SK-N-SH (cell line): ENCODE measurements around the gene INO80. TPM values are rescaled to one million over a fixed set of nuclear protein-coding genes. Genes with fewer than 3 reads are reported as not detected.

Experiments
- CTCF ChIA-PET: fragments of 300-600, 350-600 bp; formaldehyde crosslinking; extraction: SDS; loops from one replicate; lab custom pipeline; 2021; lab: Yijun Ruan, JAX
- POLR2A ChIA-PET: fragments of 350-600 bp; sonication (Branson Sonifier 250); formaldehyde crosslinking; extraction: SDS; loops from one replicate; lab custom pipeline; 2020; ENCODE audit warnings: antibody characterized with exemption, inconsistent platforms; lab: Yijun Ruan, JAX
- DNase-seq: peaks from one replicate; pipeline ENCODE4 v3.0.0; 2012
- H2AFZ ChIP-seq: fragments of 200-600 bp; sonication (generic); 2 replicates; pipeline ENCODE4 v1.8.1; 2016; ENCODE audit warnings: antibody characterized with exemption, mild to moderate bottlenecking, low read depth
- H3F3A ChIP-seq: fragments of 200-600 bp; sonication (generic); replicated peaks from 2 replicates; pipeline ENCODE3; 2016; ENCODE audit warnings: antibody characterized with exemption, mild to moderate bottlenecking; ENCODE audit not compliant: insufficient read depth
- H3K27ac ChIP-seq, 2 experiments: fragments of 200-500 bp in 1 of 2; fragments of 200-600 bp in 1 of 2; sonication (Bioruptor generic) in 1 of 2; sonication (generic), shearing (Covaris generic) in 1 of 2; 2 replicates each; pipeline versions ENCODE4 v1.5.1 to v1.6.1; 2014 to 2016; ENCODE audit warnings: low read depth in 2 of 2, inconsistent platforms in 1 of 2, low read length in 1 of 2, mild to moderate bottlenecking in 1 of 2, mixed read lengths in 1 of 2
- H3K27me3 ChIP-seq: fragments of 200-600 bp; sonication (generic), shearing (Covaris generic); 2 replicates; pipeline ENCODE4 v1.6.1; 2016; ENCODE audit warnings: mixed run types; ENCODE audit not compliant: insufficient read depth
- H3K36me3 ChIP-seq, 2 experiments: fragments of 200-500 bp in 1 of 2; fragments of 200-600 bp in 1 of 2; sonication (Bioruptor generic) in 1 of 2; sonication (generic) in 1 of 2; replicated peaks in 1 of 2; 2 replicates each; pipeline versions ENCODE3 to v1.5.1; 2014 to 2016; ENCODE audit warnings: low read length in 1 of 2, mild to moderate bottlenecking in 1 of 2; ENCODE audit not compliant: insufficient read depth in 2 of 2, control insufficient read depth in 1 of 2
- H3K4me1 ChIP-seq, 2 experiments: fragments of 200-500 bp in 1 of 2; fragments of 200-600 bp in 1 of 2; sonication (Bioruptor generic) in 1 of 2; sonication (generic), shearing (Covaris generic) in 1 of 2; 2 replicates each; pipeline versions ENCODE4 v1.5.1 to v1.6.1; 2014 to 2016; ENCODE audit warnings: low read depth in 1 of 2, low read length in 1 of 2, mixed run types in 1 of 2; ENCODE audit not compliant: insufficient read depth in 2 of 2, control insufficient read depth in 1 of 2
- H3K4me2 ChIP-seq: fragments of 200-600 bp; sonication (generic), shearing (Covaris generic); 2 replicates; pipeline ENCODE4 v1.6.1; 2017; ENCODE audit warnings: mixed run types
- H3K4me3 ChIP-seq, 2 experiments: fragments of 200-500 bp in 1 of 2; fragments of 200-600 bp in 1 of 2; sonication (Bioruptor generic) in 1 of 2; sonication (generic), shearing (Covaris generic) in 1 of 2; 2 replicates each; pipeline versions ENCODE4 v1.5.1 to v1.8.1; 2014 to 2016; ENCODE audit warnings: low read depth in 2 of 2, inconsistent platforms in 1 of 2, low read length in 1 of 2, mild to moderate bottlenecking in 1 of 2, mixed read lengths in 1 of 2, moderate library complexity in 1 of 2
- H3K79me2 ChIP-seq: fragments of 200-600 bp; sonication (generic); 2 replicates; pipeline ENCODE4 v1.8.1; 2017; ENCODE audit warnings: mild to moderate bottlenecking; ENCODE audit not compliant: insufficient read depth
- H3K9ac ChIP-seq: fragments of 200-600 bp; sonication (generic); 2 replicates; pipeline ENCODE4 v1.6.1; 2017; ENCODE audit warnings: mixed run types
- H3K9me2 ChIP-seq: fragments of 200-600 bp; sonication (generic); 2 replicates; pipeline ENCODE4 v1.6.1; 2017; ENCODE audit warnings: mixed run types
- H3K9me3 ChIP-seq: fragments of 200-600 bp; sonication (generic); 2 replicates; pipeline ENCODE4 v1.6.1; 2017; ENCODE audit warnings: mixed run types, mild to moderate bottlenecking, moderate library complexity
- H4K20me1 ChIP-seq: fragments of 200-600 bp; sonication (generic); 2 replicates; pipeline ENCODE4 v1.6.1; 2017; ENCODE audit warnings: mild to moderate bottlenecking, mixed run types; ENCODE audit not compliant: insufficient read depth
- CHD2 ChIP-seq: fragments of 150-350 bp; IDR thresholded peaks from 2 replicates; pipeline ENCODE4 v1.6.1; 2018; ENCODE audit warnings: low read length; ENCODE audit not compliant: partially characterized antibody
- CTCF ChIP-seq: fragments of 200-600 bp; sonication (generic); IDR thresholded peaks from 2 replicates; pipeline ENCODE4 v1.6.1; 2017; ENCODE audit warnings: antibody characterized with exemption, mild to moderate bottlenecking, moderate library complexity
- EP300 ChIP-seq, 2 experiments: IDR thresholded peaks; 2 replicates each; pipeline versions ENCODE4 v1.4.0 to v1.6.1; 2012; ENCODE audit warnings: borderline replicate concordance in 1 of 2, low read depth in 1 of 2, low read length in 1 of 2
- GABPA ChIP-seq: IDR thresholded peaks from 2 replicates; pipeline ENCODE4 v1.4.0; 2012; ENCODE audit warnings: low read depth, mild to moderate bottlenecking
- IRF3 ChIP-seq: fragments of 150-350 bp; IDR thresholded peaks from 2 replicates; pipeline ENCODE4 v1.6.1; 2016; ENCODE audit warnings: mild to moderate bottlenecking, low read depth, low read length
- MAX ChIP-seq: IDR thresholded peaks from 2 replicates; pipeline ENCODE4 v1.4.0; 2012; ENCODE audit warnings: low read depth
- MEF2A ChIP-seq: IDR thresholded peaks from 2 replicates; pipeline ENCODE4 v1.4.0; 2012; ENCODE audit warnings: low read depth, borderline replicate concordance
- POLR2AphosphoS5 ChIP-seq: IDR thresholded peaks from 2 replicates; pipeline ENCODE4 v1.6.1; 2012; ENCODE audit warnings: low read depth, low read length
- REST ChIP-seq: IDR thresholded peaks from 2 replicates; pipeline ENCODE4 v1.6.1; 2012; ENCODE audit warnings: mild to moderate bottlenecking, low read depth, low read length, moderate library complexity
- RXRA ChIP-seq: IDR thresholded peaks from 2 replicates; pipeline ENCODE4 v1.4.0; 2012; ENCODE audit warnings: low read depth, mild to moderate bottlenecking, borderline replicate concordance
- TCF12 ChIP-seq: IDR thresholded peaks from 2 replicates; pipeline ENCODE4 v1.4.0; 2012
- USF2 ChIP-seq: fragments of 150-350 bp; IDR thresholded peaks from 2 replicates; pipeline ENCODE4 v1.6.1; 2017; ENCODE audit warnings: antibody characterized with exemption, low read length, low read depth, borderline replicate concordance
- YY1 ChIP-seq: IDR thresholded peaks from 2 replicates; pipeline ENCODE4 v1.4.0; 2012; ENCODE audit warnings: low read depth, mild to moderate bottlenecking
- ZBTB33 ChIP-seq: IDR thresholded peaks from 2 replicates; pipeline ENCODE4 v1.4.0; 2012; ENCODE audit warnings: low read depth, borderline replicate concordance
- WGBS: methylation state at CpG from one replicate; pipeline ENCODE4 v1.1.6; 2017; ENCODE audit warnings: low lambda C conversion rate; 5-methylcytosine and 5-hydroxymethylcytosine counted together
- polyA plus RNA-seq, 3 experiments: library from polyadenylated mRNA; depleted of rRNA; stranded (reverse); fragments of >200 nt; gene quantifications; 2 replicates each; pipeline ENCODE4 v1.2.3, GENCODE V29; 2012

The INO80 gene
- polyA plus RNA-seq, 1 of the 3 experiments (the other 2 are of a cell fraction): 4.6 TPM

- TF ChIP-seq CTCF: no peak
- TF ChIP-seq CHD2: no peak
- no peak for TF ChIP-seq USF2
- TF ChIP-seq YY1: no peak
- TF ChIP-seq POLR2AphosphoS5: no peak
- TF ChIP-seq, all 33 proteins: peak for 0
Observed at GRCh38 chr15:40955930-40956540, 160.0 kb downstream of the INO80 start (continued).

GRCh38 chr15:40955141-40955903, 160.8 kb downstream of the INO80 start:
- WGBS: 73% methylated on average over 3 of the region's 20 CpGs
- no peak overlapping the region for H3K9ac ChIP-seq
- H3K27me3 ChIP-seq: no peaks in the 10 kb centered on the region
- H4K20me1 ChIP-seq: peaks cover 21% of the 10 kb centered on the region
- H3K27ac ChIP-seq: no peak overlapping the region; a peak in 1 of 4 replicates
- no peaks in the 10 kb centered on the region for H3F3A ChIP-seq
- H3K4me1 ChIP-seq: peaks cover 18 to 51% of the 10 kb centered on the region in 2 experiments; a peak in 3 of 4 replicates
- ChIA-PET POLR2A (interaction anchor here (0.7 to 5.1 kb wide), 3 partner anchors 14 to 204 kb away, joined by 3 to 47 read pairs (median 4); no protein-coding TSS in a partner anchor), CTCF (interaction anchor here (1.2 to 7.2 kb wide), 6 partner anchors 9 to 67 kb away, joined by 3 to 66 read pairs (median 4); no protein-coding TSS in a partner anchor)
- no peak overlapping the region for H3K4me3 ChIP-seq
- no peak for DNase-seq
- no peak overlapping the region for H2AFZ ChIP-seq
- peak overlapping the region; percentile 38; the same call in 1 of the 2 replicates for H3K4me2 ChIP-seq
- no peaks in the 10 kb centered on the region for H3K36me3 ChIP-seq
- peaks cover 17% of the 10 kb centered on the region for H3K79me2 ChIP-seq
- H3K9me2 ChIP-seq: no peaks in the 10 kb centered on the region
- H3K9me3 ChIP-seq: no peaks in the 10 kb centered on the region
- TF ChIP-seq TCF12 (no peak), YY1 (no peak), CHD2 (no peak), POLR2AphosphoS5 (no peak), ZBTB33 (no peak), MEF2A (no peak), GABPA (no peak), CTCF (no peak), MAX (no peak), EP300 (IDR thresholded peaks at IDR 0.05; ENCODE audit: borderline replicate concordance in 1 of 2, low read depth in 1 of 2, low read length in 1 of 2) (no peak), REST (no peak), IRF3 (no peak), RXRA (no peak)
